T-cell (primary cell): Measurements from ENCODE around the gene NTRK1. TPM values are rescaled to one million over a fixed set of nuclear protein-coding genes. Genes with fewer than 3 reads are reported as not detected.

Source experiments
- ATAC-seq, 4 experiments: fragments of 200-7000 bp in 3 of 4; fragments of 150-1000 bp in 1 of 4; cut with Tn5 transposase; replicated peaks in 1 of 4; 1 replicate in 3 of 4; 2 replicates in 1 of 4; pipeline ENCODE4 v1.10.0; 2021; ENCODE audit warnings: moderate library complexity in 3 of 4, mild to moderate bottlenecking in 2 of 4, moderate number of reproducible peaks in 1 of 4
- CTCF ChIA-PET, 2 donors: fragments of 300-600 bp; sonication (Branson Sonifier 250); formaldehyde crosslinking; loops; one replicate each; lab custom pipeline; 2022; ENCODE audit warnings: antibody characterized with exemption in 2 of 2; lab: Charles Lee
- POLR2A ChIA-PET, 2 donors: fragments of 300-600 bp; sonication (Branson Sonifier 250); formaldehyde crosslinking; loops; one replicate each; lab custom pipeline; 2022; ENCODE audit warnings: antibody characterized with exemption in 2 of 2; lab: Charles Lee
- DNase-seq, 35 experiments: peaks; one replicate each; pipeline versions ENCODE4 v3.0.0 to v3.0.0-alpha.2; 2013 to 2023
- H3K27ac ChIP-seq: one replicate; pipeline ENCODE4 v1.5.1; 2013; ENCODE audit warnings: low read length
- H3K27me3 ChIP-seq, 2 experiments: replicated peaks in 1 of 2; 1 replicate in 1 of 2; 2 replicates in 1 of 2; pipeline versions ENCODE4 v1.6.1 to v1.7.0; 2013; ENCODE audit warnings: low read length in 1 of 2, mixed read lengths in 1 of 2; ENCODE audit not compliant: control insufficient read depth in 2 of 2, insufficient read depth in 2 of 2; ENCODE audit errors: extremely low read depth in 1 of 2
- H3K36me3 ChIP-seq, 2 donors: 1 replicate in 1 of 2; 2 replicates in 1 of 2; pipeline versions ENCODE4 v1.6.1 to v1.7.0; 2013; ENCODE audit warnings: low read length in 1 of 2; ENCODE audit not compliant: control insufficient read depth in 2 of 2, insufficient read depth in 1 of 2; ENCODE audit errors: extremely low read depth in 1 of 2
- H3K4me1 ChIP-seq, 2 experiments: 1 replicate in 1 of 2; 2 replicates in 1 of 2; pipeline versions ENCODE4 v1.6.1 to v1.7.0; 2013; ENCODE audit warnings: low read length in 2 of 2, mixed read lengths in 1 of 2; ENCODE audit not compliant: insufficient read depth in 2 of 2, control insufficient read depth in 1 of 2; ENCODE audit errors: extremely low read depth in 1 of 2
- H3K4me3 ChIP-seq, 2 donors: 1 replicate in 1 of 2; 2 replicates in 1 of 2; pipeline versions ENCODE4 v1.5.1 to v1.7.0; 2013; ENCODE audit warnings: mild to moderate bottlenecking in 2 of 2, low read length in 1 of 2, moderate library complexity in 1 of 2; ENCODE audit not compliant: control insufficient read depth in 1 of 2; ENCODE audit errors: extremely low read depth in 1 of 2
- H3K9me3 ChIP-seq: 2 replicates; pipeline ENCODE4 v1.7.0; 2013
- H3K27ac Mint-ChIP-seq, 2 donors: one replicate each; pipeline ENCODE4 v1.8.0; 2020 to 2021; ENCODE audit warnings: mild to moderate bottlenecking in 2 of 2, mixed read lengths in 2 of 2
- H3K27me3 Mint-ChIP-seq, 2 donors: one replicate each; pipeline ENCODE4 v1.8.0; 2021 to 2022; ENCODE audit warnings: mixed read lengths in 2 of 2
- H3K36me3 Mint-ChIP-seq: one replicate; pipeline ENCODE4 v1.8.0; 2021; ENCODE audit warnings: mixed read lengths
- H3K4me1 Mint-ChIP-seq, 3 donors: one replicate each; pipeline ENCODE4 v1.8.0; 2020 to 2022; ENCODE audit warnings: mixed read lengths in 3 of 3, mild to moderate bottlenecking in 1 of 3
- H3K4me3 Mint-ChIP-seq, 3 donors: one replicate each; pipeline ENCODE4 v1.8.0; 2020 to 2022; ENCODE audit warnings: mild to moderate bottlenecking in 3 of 3, mixed read lengths in 3 of 3, moderate library complexity in 3 of 3
- H3K9me3 Mint-ChIP-seq, 3 donors: one replicate each; pipeline ENCODE4 v1.8.0; 2020 to 2022; ENCODE audit warnings: mixed read lengths in 3 of 3
- WGBS: methylation state at CpG from one replicate; pipeline ENCODE4 v1.1.5; 2013; ENCODE audit warnings: missing lambda C conversion rate; ENCODE audit not compliant: insufficient coverage; 5-methylcytosine and 5-hydroxymethylcytosine counted together
- total RNA-seq, 35 experiments: library from RNA in 6 of 35; stranded (reverse) in 6 of 35; fragments of 120-200 nt in 1 of 35; gene quantifications; one replicate each; pipeline versions ENCODE4 v1.2.1 to v1.2.4 and lab custom pipeline; 2013 to 2026

Gene NTRK1
- total RNA-seq, 5 donors from 2014 or later (not counting 1 experiment from before 2014, with no cell fraction given), result 0.36 to 1.2 (median 0.60) TPM

DNA sequence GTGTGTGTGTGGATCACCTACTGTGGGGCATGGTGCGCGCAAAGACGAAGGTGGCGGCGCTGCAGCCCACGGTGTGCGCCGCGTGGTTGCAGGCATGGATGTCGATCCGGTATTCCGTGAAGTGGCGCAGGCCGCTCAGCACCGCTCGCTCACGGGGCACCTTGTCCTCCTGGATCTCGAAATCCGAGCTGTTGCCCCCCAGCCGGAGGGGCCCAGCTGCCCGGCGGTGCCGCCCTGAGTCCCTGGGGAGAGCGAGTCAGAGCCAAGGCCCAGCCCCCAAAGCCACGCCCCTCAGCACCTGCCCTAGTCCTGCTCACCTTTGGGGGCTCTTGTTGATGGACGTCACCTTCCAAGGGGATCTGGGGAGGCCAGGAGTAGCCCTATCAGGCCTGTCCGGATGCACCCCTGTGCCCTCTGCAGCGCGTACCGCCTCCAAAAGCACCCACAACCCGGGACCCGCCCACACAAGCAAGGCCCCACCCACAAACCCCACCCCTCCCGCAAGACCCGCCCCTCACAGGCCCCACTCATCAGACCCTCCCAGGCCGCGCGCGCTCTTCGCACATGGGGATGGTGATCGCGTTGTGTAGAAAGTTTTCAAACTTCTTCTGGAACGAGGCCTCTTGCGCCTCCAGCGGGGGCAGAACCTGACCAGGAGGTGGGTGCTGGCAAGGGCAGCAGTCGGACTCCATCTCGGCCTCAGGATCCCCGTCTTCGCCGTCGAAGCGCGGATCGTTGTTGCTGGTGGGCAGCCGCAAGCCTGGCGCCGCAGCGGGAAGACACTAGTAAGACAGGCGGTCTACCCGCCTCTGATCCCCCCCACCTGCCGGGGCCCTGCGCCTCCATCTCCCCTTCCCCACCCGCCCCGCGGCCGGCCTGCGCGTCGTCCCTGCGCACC lies 15.4 kb upstream of the NTRK1 start:
- POLR2A ChIA-PET, result no interaction called here
- Mint-ChIP-seq H3K36me3 (peaks cover 2% of the 10 kb centered on the region), H3K4me1 (peaks cover 24 to 39% (median 39%) of the 10 kb centered on the region in 3 donors), H3K4me3 (peak overlapping the region; percentile 56 to 70 (median 58)), H3K27me3 (peaks cover 32 to 73% of the 10 kb centered on the region in 2 donors), H3K9me3 (no peaks in the 10 kb centered on the region), H3K27ac (peak overlapping the region in 1 of 2 donors; percentile 11)
- Histone ChIP-seq H3K36me3 (no peaks in the 10 kb centered on the region), H3K4me1 (peaks cover 0 to 30% of the 10 kb centered on the region in 2 experiments), H3K27me3 (peaks cover 10 to 83% of the 10 kb centered on the region in 2 experiments), H3K27ac (no peak overlapping the region), H3K9me3 (no peaks in the 10 kb centered on the region), H3K4me3 (peak overlapping the region; percentile 10 to 25)
- CTCF ChIA-PET, result no interaction called here
- DNase-seq (peak in 25 of 35 experiments; percentile 12 to 61 (median 29)), ATAC-seq (peak; percentile 29 to 70 (median 42))
- WGBS, result 11% methylated on average over 47 of the region's 69 CpGs

DNA sequence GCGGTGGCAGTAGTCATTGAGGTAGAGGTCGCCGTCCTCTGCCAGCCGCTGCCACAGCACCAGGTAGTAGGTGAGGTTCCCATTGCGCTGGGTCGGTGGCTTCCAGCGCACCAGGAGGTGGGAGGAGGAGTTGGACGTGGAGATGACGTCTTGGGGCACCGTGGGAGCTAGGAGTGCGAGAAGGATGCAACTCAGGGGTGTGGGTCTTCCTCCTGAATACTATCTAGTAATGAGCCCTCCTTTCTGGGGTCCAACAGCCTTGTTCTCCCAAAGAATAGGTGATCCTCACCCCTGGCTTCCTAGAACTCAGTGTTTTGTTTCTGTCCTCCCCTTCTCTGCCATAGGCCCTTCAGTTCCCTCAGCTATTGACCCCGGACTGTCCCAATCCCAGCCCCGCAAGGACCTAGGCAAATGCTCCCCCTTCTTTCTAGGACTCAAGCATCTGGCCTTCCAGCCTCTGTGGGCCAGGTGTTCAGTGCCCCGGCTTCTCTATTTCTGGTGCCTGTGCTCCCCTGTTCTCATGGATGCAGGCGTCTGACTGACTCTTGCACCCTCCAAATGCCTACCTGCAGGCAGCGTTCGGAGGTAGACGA lies 14.6 kb upstream of the NTRK1 start:
- Histone ChIP-seq H3K9me3 (no peaks in the 10 kb centered on the region), H3K36me3 (no peaks in the 10 kb centered on the region), H3K27me3 (peaks cover 10 to 75% of the 10 kb centered on the region in 2 experiments), H3K27ac (no peak overlapping the region), H3K4me3 (no peak overlapping the region), H3K4me1 (peaks cover 0 to 30% of the 10 kb centered on the region in 2 experiments)
- Mint-ChIP-seq H3K4me1 (peaks cover 24 to 39% (median 39%) of the 10 kb centered on the region in 3 donors), H3K9me3 (no peaks in the 10 kb centered on the region), H3K27ac (no peak overlapping the region), H3K27me3 (peaks cover 27 to 65% of the 10 kb centered on the region in 2 donors), H3K4me3 (peak overlapping the region in 1 of 3 donors; percentile 70), H3K36me3 (peaks cover 2% of the 10 kb centered on the region)
- ChIA-PET CTCF (no interaction called here), POLR2A (interaction anchor here in 1 of 2 donors (0.5 kb wide), 1 partner anchor 104 kb away, joined by 3 read pairs; no protein-coding TSS in a partner anchor)
- DNase-seq (no peak), ATAC-seq (no peak)
- 56% methylated on average over 14 of the region's 18 CpGs for WGBS

DNA sequence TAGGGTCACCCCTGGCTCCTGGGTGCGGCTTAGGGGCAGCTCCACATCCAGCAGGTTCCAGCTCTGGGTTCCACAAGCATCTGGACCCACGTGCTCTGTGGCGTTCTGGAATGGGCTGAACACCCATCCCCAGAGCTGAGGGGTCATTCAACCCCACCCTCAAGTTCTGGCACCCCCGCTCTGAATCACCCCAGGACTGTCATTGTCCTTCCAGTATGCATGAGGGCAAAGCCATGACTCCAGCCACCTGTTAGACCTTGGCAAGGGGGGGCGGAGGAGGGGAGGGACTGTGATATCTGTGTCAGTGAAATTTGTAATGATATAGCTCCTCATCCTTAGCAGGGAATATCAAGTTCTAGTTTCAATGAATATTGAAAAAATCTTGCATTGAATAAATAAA lies 14.0 kb upstream of the NTRK1 start:
- peaks cover 2% of the 10 kb centered on the region for H3K36me3 Mint-ChIP-seq
- Histone ChIP-seq H3K27me3 (peaks cover 10 to 73% of the 10 kb centered on the region in 2 experiments), H3K27ac (no peak overlapping the region), H3K4me3 (no peak overlapping the region), H3K9me3 (no peaks in the 10 kb centered on the region), H3K4me1 (peaks cover 0 to 30% of the 10 kb centered on the region in 2 experiments), H3K36me3 (no peaks in the 10 kb centered on the region)
- POLR2A ChIA-PET, result interaction anchor here in 1 of 2 donors (0.5 kb wide), 1 partner anchor 105 kb away, joined by 3 read pairs; no protein-coding TSS in a partner anchor
- peak overlapping the region in 1 of 3 donors; percentile 27 for H3K4me3 Mint-ChIP-seq
- H3K27ac Mint-ChIP-seq, result no peak overlapping the region
- H3K4me1 Mint-ChIP-seq, result peaks cover 24 to 39% (median 39%) of the 10 kb centered on the region in 3 donors
- peaks cover 26 to 59% of the 10 kb centered on the region in 2 donors for H3K27me3 Mint-ChIP-seq
- CTCF ChIA-PET, result no interaction called here
- H3K9me3 Mint-ChIP-seq, result no peaks in the 10 kb centered on the region
- DNase-seq (no peak), ATAC-seq (no peak)
- WGBS, result 90% methylated on average over 3 of the region's 5 CpGs

DNA sequence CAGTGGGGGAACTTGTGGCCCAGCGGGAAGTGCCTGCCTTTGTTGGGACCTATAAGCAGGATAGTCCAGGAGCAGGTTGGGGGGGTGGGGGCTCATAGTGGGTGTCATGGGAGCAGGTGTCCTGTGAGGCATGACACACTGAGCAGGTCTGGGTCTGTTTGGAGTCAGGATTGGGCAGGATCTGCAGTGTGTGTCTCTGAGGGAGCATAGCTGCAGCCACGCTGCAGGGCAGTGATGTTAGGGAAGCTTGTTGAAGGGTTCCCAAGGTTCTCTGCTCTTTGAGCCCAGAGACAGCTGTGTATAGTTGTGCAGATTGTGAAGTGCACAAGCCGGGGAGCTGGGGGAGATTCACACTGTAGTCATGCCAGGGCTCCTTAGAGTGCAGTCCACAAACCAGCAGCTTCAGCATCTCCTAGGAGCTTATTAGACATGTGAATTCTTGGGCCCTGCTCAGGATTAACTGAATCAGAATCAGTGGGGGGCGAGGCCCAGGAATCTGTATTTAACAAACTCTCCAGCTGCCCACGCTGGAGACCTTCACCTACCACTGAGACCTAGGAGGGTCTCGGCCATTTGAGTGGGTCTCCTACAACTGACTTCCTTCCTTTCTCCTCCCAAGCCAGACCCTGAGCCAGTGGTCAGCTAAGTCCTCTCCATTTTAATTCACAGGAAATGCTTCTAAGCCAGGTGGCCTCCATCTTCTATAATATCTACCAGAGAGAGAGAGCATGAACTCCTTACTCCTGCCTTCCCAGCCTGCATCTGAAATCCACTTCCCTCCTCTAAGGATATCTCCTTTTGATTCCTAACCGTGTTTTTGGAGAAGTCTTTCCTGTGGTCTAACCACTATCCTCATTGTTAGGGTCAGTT lies 12.8 kb upstream of the NTRK1 start:
- ChIA-PET POLR2A (no interaction called here), CTCF (interaction anchor here (0.7 to 1.9 kb wide), 5 partner anchors 9 to 40 kb away, joined by 3 to 16 read pairs (median 5); no protein-coding TSS in a partner anchor)
- peaks cover 10 to 73% of the 10 kb centered on the region in 2 experiments for H3K27me3 ChIP-seq
- H3K4me1 ChIP-seq, result peaks cover 0 to 30% of the 10 kb centered on the region in 2 experiments
- 81% methylated on average over 6 of the region's 7 CpGs for WGBS
- H3K9me3 Mint-ChIP-seq, result no peaks in the 10 kb centered on the region
- peak overlapping the region in 1 of 2 donors; percentile 17 for H3K4me3 ChIP-seq
- H3K27ac Mint-ChIP-seq, result peak overlapping the region; percentile 6 to 36
- H3K4me3 Mint-ChIP-seq, result peak overlapping the region; percentile 24 to 71 (median 56)
- H3K27me3 Mint-ChIP-seq, result peaks cover 15 to 48% of the 10 kb centered on the region in 2 donors
- peaks cover 2% of the 10 kb centered on the region for H3K36me3 Mint-ChIP-seq
- no peak for ATAC-seq
- H3K27ac ChIP-seq, result no peak overlapping the region
- H3K36me3 ChIP-seq, result no peaks in the 10 kb centered on the region
- DNase-seq, result no peak
- peaks cover 24 to 39% (median 39%) of the 10 kb centered on the region in 3 donors for H3K4me1 Mint-ChIP-seq
- no peaks in the 10 kb centered on the region for H3K9me3 ChIP-seq

DNA sequence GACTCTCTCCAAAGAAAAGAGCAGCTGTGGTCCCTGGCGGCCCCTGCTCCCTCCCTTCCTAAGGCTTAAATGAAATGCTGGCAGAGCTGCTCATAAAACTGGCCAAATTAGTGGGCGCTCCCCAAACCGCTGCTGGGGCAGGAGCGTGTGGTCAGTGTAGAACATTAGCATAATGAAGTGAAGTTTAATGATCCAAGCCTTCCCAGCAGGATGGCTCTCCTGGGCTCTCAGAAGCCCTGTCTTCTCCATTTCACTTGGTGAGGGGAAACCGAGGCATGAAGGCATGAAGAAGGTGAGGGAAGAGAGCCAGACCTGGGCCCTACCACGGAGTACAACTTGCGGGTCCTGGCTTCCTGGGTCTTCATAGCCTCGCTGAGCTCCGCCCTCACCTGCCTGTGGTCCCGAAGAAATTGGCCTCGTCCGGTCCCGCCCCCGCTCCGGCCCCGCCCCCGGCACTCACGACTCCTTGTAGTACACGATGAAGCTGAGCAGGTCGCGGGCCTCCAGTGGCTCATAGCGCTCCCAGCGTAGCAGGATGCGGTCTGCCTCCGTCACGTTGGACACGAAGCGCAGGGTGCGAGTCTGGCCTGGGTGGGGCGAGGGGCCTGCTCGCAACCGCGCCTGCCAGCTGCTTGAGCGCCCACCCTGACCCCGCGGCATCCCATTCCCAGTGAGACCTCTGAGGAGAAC lies 12.1 kb upstream of the NTRK1 start:
- ChIA-PET POLR2A (no interaction called here), CTCF (interaction anchor here (0.6 to 1.9 kb wide), 7 partner anchors 9 to 101 kb away, joined by 3 to 16 read pairs (median 5); no protein-coding TSS in a partner anchor)
- H3K27ac Mint-ChIP-seq, result peak overlapping the region; percentile 16 to 36
- DNase-seq (peak; percentile 53 to 85 (median 76)), ATAC-seq (peak; percentile 82 to 91 (median 88))
- H3K9me3 ChIP-seq, result no peaks in the 10 kb centered on the region
- H3K36me3 Mint-ChIP-seq, result no peaks in the 10 kb centered on the region
- peaks cover 0 to 30% of the 10 kb centered on the region in 2 experiments for H3K4me1 ChIP-seq
- peaks cover 9 to 41% of the 10 kb centered on the region in 2 donors for H3K27me3 Mint-ChIP-seq
- H3K4me3 ChIP-seq, result peak overlapping the region; percentile 17 to 18
- 7% methylated on average over 34 of the region's 36 CpGs for WGBS
- H3K36me3 ChIP-seq, result no peaks in the 10 kb centered on the region
- peaks cover 10 to 65% of the 10 kb centered on the region in 2 experiments for H3K27me3 ChIP-seq
- H3K4me3 Mint-ChIP-seq, result peak overlapping the region; percentile 24 to 71 (median 56)
- no peaks in the 10 kb centered on the region for H3K9me3 Mint-ChIP-seq
- H3K27ac ChIP-seq, result peak overlapping the region; percentile 3
- peaks cover 24 to 39% (median 39%) of the 10 kb centered on the region in 3 donors for H3K4me1 Mint-ChIP-seq
